Hematopoietic multipotent progenitor cell treated with erythropoietin and hydrocortisone succinate and interleukin-3 and kit ligand, for 6 days (in vitro differentiated cells): ENCODE measurements around the gene ZBTB4.

ENCODE experiments used
- DNase-seq: peaks from one replicate; pipeline ENCODE4 v3.0.0-alpha.2; 2015

Gene ZBTB4

GRCh38 chr17:7438656-7439460 lies 40.6 kb downstream of the ZBTB4 start:
- DNase-seq: no peak

GRCh38 chr17:7437950-7438614 lies 41.3 kb downstream of the ZBTB4 start:
- peak; percentile 62 for DNase-seq

GRCh38 chr17:7437369-7437863 lies 42.0 kb downstream of the ZBTB4 start:
- DNase-seq: no peak

- DNase-seq: peak; percentile 90
Observed at GRCh38 chr17:7436556-7437368, 42.7 kb downstream of the ZBTB4 start.

- peak; percentile 84 for DNase-seq
Observed at GRCh38 chr17:7435676-7436555, 43.5 kb downstream of the ZBTB4 start.

GRCh38 chr17:7432296-7432695 lies 47.1 kb downstream of the ZBTB4 start:
- DNase-seq: no peak

GRCh38 chr17:7431231-7431630 lies 48.2 kb downstream of the ZBTB4 start:
- DNase-seq: no peak

GRCh38 chr17:7429722-7430121 lies 49.7 kb downstream of the ZBTB4 start:
- no peak for DNase-seq

GRCh38 chr17:7428557-7428956 lies 50.9 kb downstream of the ZBTB4 start, which contains the start of gene SPEM3:
SPEM3 (plus strand) TSS chr17:7428857; CDS start chr17:7428903, 46 bp downstream.
- DNase-seq: no peak

GRCh38 chr17:7427549-7427948 lies 51.9 kb downstream of the ZBTB4 start:
- no peak for DNase-seq

- no peak for DNase-seq
Observed at GRCh38 chr17:7426896-7427489, 52.4 kb downstream of the ZBTB4 start.

- DNase-seq: no peak
Observed at GRCh38 chr17:7426203-7426863, 53.1 kb downstream of the ZBTB4 start.

GRCh38 chr17:7425756-7426155 lies 53.7 kb downstream of the ZBTB4 start:
- DNase-seq: no peak

GRCh38 chr17:7425316-7425715 lies 54.1 kb downstream of the ZBTB4 start, which contains the start of gene SPEM2:
SPEM2 (plus strand) TSS chr17:7425616; CDS start chr17:7425689, 73 bp downstream.
- peak; percentile 23 for DNase-seq

- DNase-seq: no peak
Observed at GRCh38 chr17:7423679-7424078, 55.8 kb downstream of the ZBTB4 start.

GRCh38 chr17:7421186-7421585 lies 58.2 kb downstream of the ZBTB4 start:
- no peak for DNase-seq

GRCh38 chr17:7419819-7420610 lies 59.4 kb downstream of the ZBTB4 start, which contains the start of gene SPEM1:
SPEM1 (plus strand) TSS chr17:7420324; CDS start chr17:7420385, 61 bp downstream.
- no peak for DNase-seq

- no peak for DNase-seq
Observed at GRCh38 chr17:7418472-7419152, 60.8 kb downstream of the ZBTB4 start.

- DNase-seq: no peak
Observed at GRCh38 chr17:7417056-7417655, 62.3 kb downstream of the ZBTB4 start.
